Measurements from ENCODE around the gene SLIT3. TPM values are rescaled to one million over a fixed set of nuclear protein-coding genes. Genes with fewer than 3 reads are reported as not detected.

Gene SLIT3
- total and polyA plus RNA-seq, 9 of the 15 experiments (the other 6 are each of a cell fraction or from before 2014, with no cell fraction given): 0.01 to 0.04 TPM; not detected in 7

DNA sequence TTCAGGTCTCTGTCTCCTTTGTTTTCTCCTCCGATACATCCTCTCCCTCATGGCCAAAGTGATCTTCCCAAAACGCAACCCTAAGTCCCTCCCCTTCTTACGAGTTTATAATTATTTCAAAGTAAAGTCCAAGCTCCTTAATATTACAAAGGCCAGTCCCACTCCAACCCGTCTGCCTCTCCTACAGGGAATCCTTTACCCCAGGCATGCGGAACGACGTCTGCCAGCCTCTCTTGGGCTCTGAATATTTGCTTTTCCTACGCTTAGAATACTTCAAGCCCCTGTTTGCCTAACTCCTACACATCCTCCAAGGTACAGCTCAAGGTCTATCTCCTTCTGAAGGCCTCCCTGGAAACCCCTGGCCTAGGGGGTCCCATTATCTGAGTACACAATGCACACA, 246.4 kb downstream of the SLIT3 start (continued):
- TF ChIP-seq, protein P1, sequence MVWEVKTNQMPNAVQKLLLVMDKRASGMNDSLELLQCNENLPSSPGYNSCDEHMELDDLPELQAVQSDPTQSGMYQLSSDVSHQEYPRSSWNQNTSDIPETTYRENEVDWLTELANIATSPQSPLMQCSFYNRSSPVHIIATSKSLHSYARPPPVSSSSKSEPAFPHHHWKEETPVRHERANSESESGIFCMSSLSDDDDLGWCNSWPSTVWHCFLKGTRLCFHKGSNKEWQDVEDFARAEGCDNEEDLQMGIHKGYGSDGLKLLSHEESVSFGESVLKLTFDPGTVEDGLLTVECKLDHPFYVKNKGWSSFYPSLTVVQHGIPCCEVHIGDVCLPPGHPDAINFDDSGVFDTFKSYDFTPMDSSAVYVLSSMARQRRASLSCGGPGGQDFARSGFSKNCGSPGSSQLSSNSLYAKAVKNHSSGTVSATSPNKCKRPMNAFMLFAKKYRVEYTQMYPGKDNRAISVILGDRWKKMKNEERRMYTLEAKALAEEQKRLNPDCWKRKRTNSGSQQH (CRISPR knock-in tag; IDR thresholded peaks at IDR 0.05): no peak
- no peak for TF ChIP-seq ZNF586 (CRISPR knock-in tag; conservative IDR thresholded peaks at IDR 0.05)
- no peak for TF ChIP-seq KLF16 (IDR thresholded peaks at IDR 0.05)
- TF ChIP-seq, protein P2, sequence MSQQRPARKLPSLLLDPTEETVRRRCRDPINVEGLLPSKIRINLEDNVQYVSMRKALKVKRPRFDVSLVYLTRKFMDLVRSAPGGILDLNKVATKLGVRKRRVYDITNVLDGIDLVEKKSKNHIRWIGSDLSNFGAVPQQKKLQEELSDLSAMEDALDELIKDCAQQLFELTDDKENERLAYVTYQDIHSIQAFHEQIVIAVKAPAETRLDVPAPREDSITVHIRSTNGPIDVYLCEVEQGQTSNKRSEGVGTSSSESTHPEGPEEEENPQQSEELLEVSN (IDR thresholded peaks at IDR 0.05; ENCODE audit: borderline replicate concordance in 1 of 2, extremely low read depth in 1 of 2, insufficient read depth in 1 of 2, insufficient read length in 1 of 2, low read depth in 1 of 2, low read length in 1 of 2, poor library complexity in 1 of 2, severe bottlenecking in 1 of 2): no peak
- TF ChIP-seq ILF3 (IDR thresholded peaks at IDR 0.05; ENCODE audit: borderline replicate concordance): no peak
- TF ChIP-seq SETDB1 (IDR thresholded peaks at IDR 0.05; ENCODE audit: low read length): no peak
- TF ChIP-seq, protein P3, sequence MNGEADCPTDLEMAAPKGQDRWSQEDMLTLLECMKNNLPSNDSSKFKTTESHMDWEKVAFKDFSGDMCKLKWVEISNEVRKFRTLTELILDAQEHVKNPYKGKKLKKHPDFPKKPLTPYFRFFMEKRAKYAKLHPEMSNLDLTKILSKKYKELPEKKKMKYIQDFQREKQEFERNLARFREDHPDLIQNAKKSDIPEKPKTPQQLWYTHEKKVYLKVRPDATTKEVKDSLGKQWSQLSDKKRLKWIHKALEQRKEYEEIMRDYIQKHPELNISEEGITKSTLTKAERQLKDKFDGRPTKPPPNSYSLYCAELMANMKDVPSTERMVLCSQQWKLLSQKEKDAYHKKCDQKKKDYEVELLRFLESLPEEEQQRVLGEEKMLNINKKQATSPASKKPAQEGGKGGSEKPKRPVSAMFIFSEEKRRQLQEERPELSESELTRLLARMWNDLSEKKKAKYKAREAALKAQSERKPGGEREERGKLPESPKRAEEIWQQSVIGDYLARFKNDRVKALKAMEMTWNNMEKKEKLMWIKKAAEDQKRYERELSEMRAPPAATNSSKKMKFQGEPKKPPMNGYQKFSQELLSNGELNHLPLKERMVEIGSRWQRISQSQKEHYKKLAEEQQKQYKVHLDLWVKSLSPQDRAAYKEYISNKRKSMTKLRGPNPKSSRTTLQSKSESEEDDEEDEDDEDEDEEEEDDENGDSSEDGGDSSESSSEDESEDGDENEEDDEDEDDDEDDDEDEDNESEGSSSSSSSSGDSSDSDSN (IDR thresholded peaks at IDR 0.05; ENCODE audit: borderline replicate concordance in 1 of 2, low read depth in 2 of 2, low read length in 2 of 2): no peak
